Keratinocyte (primary cell): Measurements from ENCODE around the gene FTO. TPM values are rescaled to one million over a fixed set of nuclear protein-coding genes. Genes with fewer than 3 reads are reported as not detected.

Source experiments
- DNase-seq: peaks from one replicate; pipeline ENCODE4 v3.0.0-alpha.2; 2011; ENCODE audit warnings: low read depth, missing footprints, low spot score
- FAIRE-seq: peaks from 2 replicates; lab custom pipeline; 2011; peaks lifted over from hg19 to GRCh38; lab: Jason Lieb, UNC
- H2AFZ ChIP-seq: 2 replicates; pipeline ENCODE4 v1.6.0; 2012; ENCODE audit warnings: low read length, control low read depth, inconsistent platforms; ENCODE audit not compliant: control insufficient read depth
- H3K27ac ChIP-seq: 2 replicates; pipeline ENCODE4 v1.5.1; 2011; ENCODE audit warnings: low read length; ENCODE audit not compliant: control insufficient read depth, insufficient read depth
- H3K27me3 ChIP-seq: 3 replicates; pipeline ENCODE4 v1.6.0; 2011; ENCODE audit warnings: low read length; ENCODE audit not compliant: control insufficient read depth, insufficient read depth; ENCODE audit errors: extremely low read depth
- H3K36me3 ChIP-seq, 2 experiments: 2 replicates in 1 of 2; 3 replicates in 1 of 2; pipeline ENCODE4 v1.5.1; 2011; ENCODE audit warnings: low read length in 2 of 2, mild to moderate bottlenecking in 1 of 2; ENCODE audit not compliant: control insufficient read depth in 2 of 2, insufficient read depth in 2 of 2; ENCODE audit errors: extremely low read depth in 1 of 2
- H3K4me1 ChIP-seq: 3 replicates; pipeline ENCODE4 v1.5.1; 2011; ENCODE audit warnings: low read length; ENCODE audit not compliant: control insufficient read depth, insufficient read depth; ENCODE audit errors: extremely low read depth
- H3K4me2 ChIP-seq: 3 replicates; pipeline ENCODE4 v1.6.0; 2011; ENCODE audit warnings: low read depth, low read length; ENCODE audit not compliant: control insufficient read depth, insufficient read depth; ENCODE audit errors: extremely low read depth
- H3K4me3 ChIP-seq, 3 experiments: fragments of 200-600 bp in 1 of 3; sonication (generic) in 1 of 3; 2 replicates in 2 of 3; 3 replicates in 1 of 3; pipeline ENCODE4 v1.5.1; 2011 to 2016; ENCODE audit warnings: low read length in 3 of 3, mild to moderate bottlenecking in 3 of 3, control low read depth in 2 of 3, inconsistent platforms in 1 of 3, low read depth in 1 of 3, mixed read lengths in 1 of 3, mixed run types in 1 of 3, moderate library complexity in 1 of 3; ENCODE audit not compliant: control insufficient read depth in 2 of 3, insufficient read depth in 2 of 3; ENCODE audit errors: extremely low read depth in 1 of 3
- H3K79me2 ChIP-seq: 2 replicates; pipeline ENCODE4 v1.6.0; 2012; ENCODE audit warnings: low read length; ENCODE audit not compliant: control insufficient read depth, insufficient read depth
- H3K9ac ChIP-seq: 3 replicates; pipeline ENCODE4 v1.6.0; 2011; ENCODE audit warnings: low read length; ENCODE audit not compliant: control insufficient read depth, insufficient read depth; ENCODE audit errors: extremely low read depth
- H3K9me1 ChIP-seq: 3 replicates; pipeline ENCODE4 v1.6.0; 2011; ENCODE audit warnings: low read length; ENCODE audit not compliant: control insufficient read depth, insufficient read depth; ENCODE audit errors: extremely low read depth
- H3K9me3 ChIP-seq: 2 replicates; pipeline ENCODE4 v1.5.1; 2012; ENCODE audit warnings: low read depth, low read length; ENCODE audit not compliant: control insufficient read depth
- H4K20me1 ChIP-seq: 3 replicates; pipeline ENCODE4 v1.6.0; 2011; ENCODE audit warnings: low read length; ENCODE audit not compliant: control insufficient read depth, insufficient read depth; ENCODE audit errors: extremely low read depth
- CTCF ChIP-seq, 3 experiments: IDR thresholded peaks in 1 of 3; conservative IDR thresholded peaks in 1 of 3; optimal IDR thresholded peaks in 1 of 3; 2 replicates in 2 of 3; 3 replicates in 1 of 3; pipeline versions ENCODE3 to v1.5.1; 2011; ENCODE audit warnings: low read length in 3 of 3, mild to moderate bottlenecking in 3 of 3, moderate library complexity in 2 of 3, control low read depth in 1 of 3, inconsistent platforms in 1 of 3; ENCODE audit not compliant: insufficient read depth in 2 of 3; ENCODE audit errors: extremely low read depth in 1 of 3
- EZH2 ChIP-seq: IDR thresholded peaks from one replicate; pipeline ENCODE4 v1.6.1; 2012; ENCODE audit warnings: inconsistent platforms, mild to moderate bottlenecking, low read length, moderate library complexity
- dilution Hi-C: fragments of 300-500 bp; cut with MboI; formaldehyde crosslinking; loops from one replicate; pipeline ENCODE4 v1.7.0; 2020; ENCODE audit warnings: low sequenced_read_pairs; ENCODE audit not compliant: extremely low pct_ligation_motif_present
- polyA plus RNA-seq, 5 experiments: library from polyadenylated mRNA; depleted of rRNA in 3 of 5; stranded (reverse) in 3 of 5; stranded (forward) in 1 of 5; unstranded in 1 of 5; fragments of >200 nt; gene quantifications; 1 replicate in 1 of 5; 2 replicates in 3 of 5; 3 replicates in 1 of 5; pipeline versions ENCODE4 v1.2.1 to v1.2.3, GENCODE V29; 2011 to 2012; ENCODE audit warnings: missing spikeins in 2 of 5, low read depth in 1 of 5, low replicate concordance in 1 of 5

Gene FTO
- polyA plus RNA-seq, 1 donor (not counting 4 experiments of a cell fraction or from before 2014, with no cell fraction given), result 56.4 TPM

GRCh38 chr16:54059319-54059718, 355.4 kb downstream of the FTO start:
- TF ChIP-seq EZH2 (no peak), CTCF (optimal IDR thresholded peaks at IDR 0.05 in 1 of 3, IDR thresholded peaks at IDR 0.05 in 1 of 3, conservative IDR thresholded peaks at IDR 0.05 in 1 of 3; ENCODE audit: extremely low read depth in 1 of 3, insufficient read depth in 2 of 3, low read length in 3 of 3) (no peak)

GRCh38 chr16:54060599-54061421, 356.9 kb downstream of the FTO start:
- no peak for FAIRE-seq
- dilution Hi-C loops, result no loop called here

More at GRCh38 chr16:54059319-54059718, 355.4 kb downstream of the FTO start:
- no peaks in the 10 kb centered on the region for H3K79me2 ChIP-seq
- DNase-seq (no peak), FAIRE-seq (no peak)
- dilution Hi-C loops, result no loop called here
- H3K9me1 ChIP-seq, result no peaks in the 10 kb centered on the region
- no peak overlapping the region for H3K9ac ChIP-seq
- H3K27ac ChIP-seq, result no peak overlapping the region
- peaks cover 6% of the 10 kb centered on the region for H3K4me1 ChIP-seq
- no peaks in the 10 kb centered on the region for H3K27me3 ChIP-seq
- H3K36me3 ChIP-seq, result no peaks in the 10 kb centered on the region
- H2AFZ ChIP-seq, result no peak overlapping the region
- H3K4me2 ChIP-seq, result no peak overlapping the region
- H3K9me3 ChIP-seq, result no peaks in the 10 kb centered on the region
- no peaks in the 10 kb centered on the region for H4K20me1 ChIP-seq
- no peak overlapping the region for H3K4me3 ChIP-seq

More at GRCh38 chr16:54060599-54061421, 356.9 kb downstream of the FTO start:
- H3K9me1 ChIP-seq, result no peaks in the 10 kb centered on the region
- peaks cover 4% of the 10 kb centered on the region for H3K4me1 ChIP-seq
- H3K27ac ChIP-seq, result no peak overlapping the region
- TF ChIP-seq CTCF (optimal IDR thresholded peaks at IDR 0.05 in 1 of 3, IDR thresholded peaks at IDR 0.05 in 1 of 3, conservative IDR thresholded peaks at IDR 0.05 in 1 of 3; ENCODE audit: extremely low read depth in 1 of 3, insufficient read depth in 2 of 3, low read length in 3 of 3), result no peak
- TF ChIP-seq EZH2, result no peak
- H3K4me3 ChIP-seq, result no peak overlapping the region
- no peak for DNase-seq
- H3K4me2 ChIP-seq, result no peak overlapping the region
- no peaks in the 10 kb centered on the region for H4K20me1 ChIP-seq
- H3K79me2 ChIP-seq, result no peaks in the 10 kb centered on the region
- H3K36me3 ChIP-seq, result no peaks in the 10 kb centered on the region
- H3K9me3 ChIP-seq, result no peaks in the 10 kb centered on the region
- H2AFZ ChIP-seq, result no peak overlapping the region
- no peaks in the 10 kb centered on the region for H3K27me3 ChIP-seq
- H3K9ac ChIP-seq, result no peak overlapping the region
